ENCODE measurements around the gene TOM1L2.

The TOM1L2 gene

GRCh38 chr17:17827826-17828621 lies 144.2 kb downstream of the TOM1L2 start:
- DNase-seq, result no peak

GRCh38 chr17:17826942-17827785 lies 145.0 kb downstream of the TOM1L2 start:
- no peak for DNase-seq

GRCh38 chr17:17826342-17826713 lies 145.9 kb downstream of the TOM1L2 start:
- no peak for DNase-seq

GRCh38 chr17:17824783-17825614 lies 147.2 kb downstream of the TOM1L2 start:
- peak; percentile 42 for DNase-seq

GRCh38 chr17:17824119-17824782 lies 147.9 kb downstream of the TOM1L2 start:
- no peak for DNase-seq

GRCh38 chr17:17823433-17824118 lies 148.6 kb downstream of the TOM1L2 start:
- peak; percentile 94 for DNase-seq

GRCh38 chr17:17822616-17823015 lies 149.6 kb downstream of the TOM1L2 start:
- DNase-seq, result no peak

- DNase-seq, result no peak
Measured at GRCh38 chr17:17822189-17822588, 150.0 kb downstream of the TOM1L2 start.

- no peak for DNase-seq
Measured at GRCh38 chr17:17820463-17821158, 151.6 kb downstream of the TOM1L2 start.

GRCh38 chr17:17820046-17820445 lies 152.2 kb downstream of the TOM1L2 start:
- DNase-seq, result no peak

GRCh38 chr17:17819561-17819995 lies 152.6 kb downstream of the TOM1L2 start:
- DNase-seq, result peak; percentile 85

GRCh38 chr17:17819111-17819510 lies 153.1 kb downstream of the TOM1L2 start:
- no peak for DNase-seq

- DNase-seq, result peak; percentile 77
Measured at GRCh38 chr17:17818088-17818526, 154.1 kb downstream of the TOM1L2 start.

GRCh38 chr17:17817552-17817947 lies 154.7 kb downstream of the TOM1L2 start:
- DNase-seq, result no peak

- DNase-seq, result no peak
Measured at GRCh38 chr17:17816831-17817551, 155.2 kb downstream of the TOM1L2 start.

- no peak for DNase-seq
Measured at GRCh38 chr17:17816240-17816814, 155.9 kb downstream of the TOM1L2 start.

GRCh38 chr17:17815436-17816200 lies 156.6 kb downstream of the TOM1L2 start:
- DNase-seq, result no peak

- no peak for DNase-seq
Measured at GRCh38 chr17:17815062-17815406, 157.2 kb downstream of the TOM1L2 start.

Data from hematopoietic multipotent progenitor cell treated with erythropoietin and hydrocortisone succinate and interleukin-3 and kit ligand, for 6 days (in vitro differentiated cells).